Stimulated activated CD4-positive, alpha-beta T cell treated with anti-CD3 and anti-CD28 coated beads, Interleukin-2, amount 100 ng/mL, for 48 hours (primary cell): ENCODE results near the gene CDH4.

Experiments
- DNase-seq, 2 donors: peaks; one replicate each; pipeline ENCODE4 v3.0.0-alpha.2; 2020

CDH4 gene

DNA sequence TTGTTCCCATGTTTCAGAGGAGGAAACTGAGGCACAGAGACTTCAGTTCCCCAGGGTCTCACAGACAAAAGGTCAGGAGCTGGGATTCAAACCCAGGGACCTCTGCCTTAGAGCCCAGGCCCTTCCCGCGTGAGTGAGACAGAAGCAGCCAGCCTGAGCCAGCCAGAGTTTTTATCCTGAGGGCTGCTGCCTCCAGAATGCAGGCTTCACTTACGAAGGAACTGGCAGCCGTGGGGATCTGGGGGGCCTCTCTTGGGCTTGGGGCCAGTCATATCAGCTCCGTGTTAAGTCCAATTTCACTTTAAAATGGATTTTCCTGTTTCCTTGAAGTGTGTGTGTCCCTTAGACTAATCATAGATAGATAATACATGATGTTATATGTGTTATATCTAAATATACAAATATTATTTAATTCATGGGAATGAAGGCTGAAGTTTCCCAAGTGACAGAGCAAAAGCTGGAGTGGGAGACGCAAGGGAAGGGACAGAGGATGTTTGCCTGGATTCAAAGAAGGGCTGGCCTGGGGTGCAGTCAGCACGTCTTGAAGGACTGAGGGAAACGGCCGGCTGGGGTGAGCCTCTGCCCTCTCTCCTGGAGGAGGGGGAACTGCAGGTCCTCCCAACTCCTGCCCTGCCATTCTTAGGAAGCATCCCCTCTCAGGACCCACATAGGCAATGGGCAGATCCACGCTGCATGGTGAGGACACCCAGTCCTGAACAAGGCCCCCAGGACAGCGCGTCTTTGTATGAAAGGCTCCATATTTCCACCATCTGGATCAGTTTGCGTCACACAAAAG, 320.1 kb downstream of the CDH4 start:
- no peak for DNase-seq

DNA sequence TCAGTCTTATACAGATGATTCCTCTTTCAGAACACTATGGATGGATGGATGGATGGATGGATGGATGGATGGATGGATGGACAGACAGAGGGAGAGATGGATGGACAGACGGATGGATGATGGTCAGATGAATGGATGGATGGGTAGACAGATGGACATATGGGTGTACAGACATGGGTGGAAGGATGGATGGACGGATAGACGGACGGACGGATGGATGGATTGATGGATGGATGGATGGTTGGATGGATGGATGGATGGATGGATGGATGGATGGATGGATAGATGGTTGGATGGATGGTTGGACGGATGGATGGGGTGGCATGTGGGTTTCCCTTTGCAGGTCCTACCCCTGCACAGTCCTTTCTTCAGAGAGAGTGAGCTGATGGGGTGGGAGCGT, 320.7 kb downstream of the CDH4 start:
- DNase-seq = no peak

DNA sequence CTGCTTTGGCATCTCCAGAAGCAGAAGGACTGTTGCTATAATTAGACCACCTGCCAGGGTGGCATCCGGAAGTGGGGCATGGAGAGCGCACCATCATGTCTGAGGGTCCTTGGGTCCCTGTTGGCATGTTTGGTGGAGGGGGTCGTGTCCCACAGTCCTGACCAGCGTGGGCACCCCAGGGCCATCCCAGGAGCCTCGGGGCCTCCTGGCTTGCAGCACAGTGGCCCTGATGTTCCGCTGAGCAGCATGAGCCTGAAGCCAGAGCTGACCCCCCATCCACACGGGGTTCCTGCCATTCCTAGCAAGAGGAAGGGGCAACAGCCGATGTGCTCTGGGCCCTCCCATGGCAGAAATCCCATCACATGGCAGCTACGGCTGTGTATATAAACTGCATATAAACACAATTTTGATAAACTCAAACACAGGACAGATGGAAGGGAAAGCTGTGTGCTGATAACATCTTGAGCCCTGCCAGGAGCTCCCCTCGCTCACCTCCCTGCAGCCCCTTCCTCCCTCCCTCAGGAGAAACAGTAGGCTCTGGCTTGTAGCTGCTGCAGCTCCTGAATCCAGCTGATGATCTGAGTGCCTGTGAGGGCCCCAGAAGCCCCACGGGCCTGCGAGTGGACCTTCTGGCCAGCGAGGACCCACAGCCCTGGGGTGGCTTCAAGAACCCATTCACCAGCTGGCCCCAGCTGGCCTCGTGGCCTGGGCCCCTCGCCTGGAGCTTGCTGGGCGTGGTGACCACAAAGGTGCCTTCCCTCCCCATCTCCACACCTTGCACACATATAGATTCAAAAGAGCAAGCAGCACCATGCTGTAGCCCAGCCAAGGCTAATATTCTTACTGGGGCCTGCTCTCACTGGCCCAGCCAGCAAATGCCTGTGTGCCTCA, 321.6 kb downstream of the CDH4 start:
- DNase-seq = no peak

DNA sequence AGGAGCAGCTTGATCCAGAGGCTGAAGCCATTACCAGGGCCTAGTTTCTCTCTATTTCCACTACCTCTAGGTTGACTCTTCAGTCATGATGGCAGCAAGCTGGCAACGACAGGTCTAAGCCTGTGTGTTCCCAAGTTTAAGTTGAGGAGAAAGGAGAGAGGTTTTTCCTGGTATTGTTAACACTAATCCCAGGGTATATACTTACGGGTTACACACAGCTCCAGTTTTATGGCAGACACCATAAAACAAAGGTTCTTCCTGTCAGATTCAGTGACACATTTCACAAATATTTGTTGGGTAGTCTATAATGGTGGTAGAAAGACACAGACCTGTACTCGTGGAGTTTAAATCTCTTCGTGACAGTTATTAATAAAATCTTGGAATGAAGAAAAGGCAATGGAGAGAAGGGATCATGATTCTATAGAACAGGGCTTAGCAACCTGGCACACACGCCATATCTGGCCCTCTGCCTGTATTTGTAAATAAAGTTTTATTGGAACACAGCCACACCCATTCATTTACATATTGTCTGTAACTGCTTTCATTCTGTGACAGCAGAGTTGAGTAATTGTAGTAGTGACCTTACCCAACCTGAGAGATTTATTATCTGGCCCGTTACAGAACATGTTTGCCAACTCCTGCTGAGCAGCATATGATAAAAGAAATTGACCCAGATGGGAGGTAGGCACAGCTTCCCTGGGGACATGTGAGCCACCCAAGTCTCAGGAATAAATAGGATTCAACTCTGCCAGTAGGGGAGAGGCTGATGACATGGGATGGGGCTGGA, 323.3 kb downstream of the CDH4 start:
- no peak for DNase-seq

DNA sequence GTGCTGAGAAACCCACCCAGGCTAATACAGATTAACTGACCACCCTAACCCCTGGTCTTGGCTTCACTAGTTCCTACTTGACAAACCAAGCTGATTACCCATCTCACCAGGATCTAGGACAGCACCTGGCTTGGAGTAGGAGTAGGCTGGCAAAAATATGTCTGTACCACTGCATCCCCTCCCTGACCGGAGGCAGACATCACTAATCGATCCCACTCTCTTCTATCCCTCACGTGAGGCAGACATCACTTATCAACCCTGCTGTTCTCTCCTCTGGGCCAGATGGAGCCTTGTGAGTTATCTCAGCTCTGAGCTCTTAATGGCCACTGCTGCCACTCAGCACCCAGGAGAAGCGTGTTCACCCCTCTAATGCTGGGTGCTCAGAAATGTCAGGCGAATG, 324.3 kb downstream of the CDH4 start:
- no peak for DNase-seq

DNA sequence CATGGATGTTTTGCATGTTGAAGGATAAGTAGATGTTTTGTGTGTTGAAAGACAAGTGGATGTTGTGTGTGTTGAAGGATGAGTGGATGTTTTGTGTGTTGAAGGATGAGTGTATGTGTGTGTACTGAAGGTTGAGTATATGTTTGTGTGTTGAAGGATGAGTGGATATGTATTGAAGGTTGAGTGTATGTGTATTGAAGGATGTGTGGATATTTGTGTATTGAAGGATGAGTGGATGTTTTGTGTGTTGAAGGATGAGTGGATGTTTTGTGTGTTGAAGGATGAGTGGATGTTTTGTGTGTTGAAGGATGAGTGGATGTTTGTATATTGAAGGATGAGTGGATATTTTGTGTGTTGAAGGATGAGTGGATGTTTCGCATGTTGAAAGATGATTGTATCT, 325.0 kb downstream of the CDH4 start:
- DNase-seq = no peak

DNA sequence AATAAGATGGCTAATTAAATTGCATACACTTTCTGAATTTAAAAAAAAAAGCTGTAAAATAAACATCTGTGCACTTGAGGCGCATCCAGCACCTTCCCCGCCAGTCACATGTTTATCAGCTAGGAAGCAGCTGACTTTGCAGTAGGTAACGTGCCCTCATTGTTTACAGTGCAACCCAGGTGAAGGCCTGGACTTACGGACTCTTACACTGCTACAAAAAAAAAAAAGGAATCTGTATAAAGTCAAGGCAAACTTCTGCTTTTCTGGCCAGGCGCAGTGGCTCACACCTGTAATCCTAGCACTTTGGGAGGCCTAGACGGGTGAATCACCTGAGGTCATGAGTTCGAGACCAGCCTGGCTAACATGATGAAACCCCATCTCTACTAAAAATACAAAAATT, 327.8 kb downstream of the CDH4 start:
- no peak for DNase-seq

DNA sequence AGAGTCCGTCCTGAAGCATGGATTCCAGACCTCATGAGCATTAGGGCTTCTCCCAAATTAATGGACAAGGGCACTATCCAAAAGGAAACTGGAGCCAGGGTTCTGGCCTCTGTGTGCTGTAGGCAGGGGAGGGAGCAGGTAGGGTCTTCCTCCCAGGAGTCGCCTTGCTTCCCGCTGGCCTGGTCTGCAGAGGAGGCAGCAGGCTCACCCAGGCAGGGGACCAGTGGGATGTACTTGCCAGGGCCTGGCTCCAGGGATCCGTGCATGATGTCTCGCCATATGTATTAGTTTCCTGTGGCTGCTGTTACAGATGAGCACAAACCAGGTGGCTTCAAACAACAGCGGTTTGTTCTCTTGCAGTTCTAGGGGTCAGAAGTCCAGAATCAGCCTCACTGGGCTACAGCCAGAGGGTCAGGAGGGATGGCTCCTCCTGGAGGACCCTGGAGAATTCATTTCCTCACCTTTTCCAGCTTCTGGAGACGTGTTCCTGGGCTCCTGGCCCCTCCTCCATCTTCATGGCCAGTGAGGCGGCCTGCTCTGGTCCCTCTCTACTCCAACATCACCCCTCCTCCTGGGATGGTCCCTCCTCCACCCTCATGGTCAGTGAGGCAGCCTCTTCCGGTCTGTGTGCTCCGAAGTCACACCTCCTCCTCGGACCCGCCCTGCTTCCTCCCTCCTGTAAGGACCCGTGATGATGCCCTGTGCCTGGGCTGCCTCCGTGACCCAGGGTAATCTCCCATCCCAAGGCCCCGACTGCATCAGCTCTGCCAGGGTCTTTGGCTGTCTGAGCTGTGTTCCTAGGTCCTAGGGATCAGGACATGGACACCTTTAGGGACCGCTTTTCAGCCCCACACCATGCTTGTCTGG, 329.1 kb downstream of the CDH4 start:
- DNase-seq = no peak

DNA sequence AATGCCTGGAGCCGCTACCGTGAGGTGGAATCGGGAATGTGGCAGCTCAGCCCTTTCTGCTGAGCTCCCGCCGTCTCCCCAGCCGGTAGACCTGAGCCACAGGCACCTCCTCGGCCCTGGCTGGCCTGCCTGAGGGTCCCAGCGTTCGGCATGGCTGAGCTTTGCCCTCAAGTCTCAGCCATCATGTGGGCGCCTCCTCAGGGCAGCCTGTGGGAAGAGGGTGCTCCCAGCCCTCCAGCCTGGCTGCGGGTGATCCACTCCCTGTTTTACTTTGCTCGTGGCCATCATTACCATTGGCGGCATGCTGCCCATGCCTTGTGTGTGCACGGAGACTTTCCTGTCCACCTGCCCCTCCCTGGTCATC, 329.7 kb downstream of the CDH4 start:
- DNase-seq = no peak

DNA sequence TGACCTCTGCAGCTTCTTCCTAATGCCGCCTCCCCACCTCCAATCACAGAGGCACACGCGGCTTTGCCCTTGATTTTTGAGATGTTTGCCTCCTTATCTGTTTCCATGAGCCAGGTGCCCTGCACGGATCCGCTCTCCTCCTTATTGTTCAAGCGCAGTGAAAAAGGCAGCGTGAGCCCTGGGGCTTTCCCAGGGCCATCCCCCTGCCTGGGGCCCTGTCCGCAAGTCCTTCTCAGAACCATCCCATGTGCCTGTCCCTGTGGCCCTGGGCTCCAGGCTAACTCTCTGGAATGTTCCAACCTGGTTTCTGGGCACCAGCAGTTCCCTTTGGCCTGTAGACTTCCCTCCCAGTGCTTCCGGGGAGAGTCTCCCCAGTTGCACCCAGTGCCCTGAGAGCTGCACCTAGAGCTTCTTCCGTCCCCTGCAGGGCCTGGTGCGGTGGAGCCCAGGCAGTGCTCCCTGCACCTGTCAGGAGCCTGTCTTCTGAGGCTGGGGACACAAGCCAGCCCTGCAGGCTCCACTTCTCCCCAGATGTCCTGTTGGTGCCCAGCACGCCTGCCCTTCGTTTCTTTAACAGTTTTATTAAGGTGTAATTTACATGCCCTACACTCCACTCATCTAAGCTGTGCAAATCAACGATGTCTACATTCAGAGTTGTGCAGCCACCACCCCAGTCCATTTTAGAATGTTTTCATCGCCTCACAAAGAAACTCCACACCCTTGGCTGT, 330.3 kb downstream of the CDH4 start:
- no peak for DNase-seq

DNA sequence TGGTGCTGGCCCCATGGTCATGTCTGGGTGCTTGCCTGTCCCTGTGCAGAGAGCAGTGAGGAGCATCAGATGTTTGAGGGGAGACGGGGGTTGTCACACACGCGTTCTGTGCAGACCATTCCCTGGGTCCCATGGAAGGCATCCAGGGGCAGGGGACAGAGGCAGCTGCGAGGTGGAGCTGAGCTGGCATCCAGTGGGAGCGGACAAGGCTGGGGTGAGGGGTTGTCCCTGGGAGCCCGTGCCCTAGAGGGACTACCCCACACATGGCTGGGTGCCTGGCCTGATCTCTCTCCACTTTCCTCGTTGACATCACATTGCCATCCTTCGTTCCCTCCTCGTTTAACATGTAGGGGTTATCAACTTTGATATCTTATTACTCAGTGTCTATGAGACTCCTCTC, 331.3 kb downstream of the CDH4 start:
- DNase-seq = no peak

DNA sequence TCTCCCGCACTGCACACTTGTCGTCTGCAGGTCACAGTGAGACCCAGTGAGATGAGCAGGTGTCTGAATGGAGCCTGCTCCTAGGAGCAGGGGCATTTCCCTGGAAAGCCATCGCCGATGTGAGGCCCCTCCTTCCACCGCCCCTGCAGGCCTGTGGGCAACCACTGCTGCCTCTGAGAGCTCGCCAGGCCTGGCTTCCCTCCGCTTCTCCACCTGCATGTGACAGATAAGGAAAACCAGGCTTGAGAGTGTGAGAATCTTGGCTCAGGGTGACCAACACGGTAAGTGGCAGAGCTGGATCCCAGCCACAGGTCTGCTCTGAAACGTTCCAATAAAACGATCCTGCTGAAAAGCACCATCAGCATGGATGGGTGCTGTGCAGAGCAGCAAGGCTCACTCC, 332.8 kb downstream of the CDH4 start:
- no peak for DNase-seq

DNA sequence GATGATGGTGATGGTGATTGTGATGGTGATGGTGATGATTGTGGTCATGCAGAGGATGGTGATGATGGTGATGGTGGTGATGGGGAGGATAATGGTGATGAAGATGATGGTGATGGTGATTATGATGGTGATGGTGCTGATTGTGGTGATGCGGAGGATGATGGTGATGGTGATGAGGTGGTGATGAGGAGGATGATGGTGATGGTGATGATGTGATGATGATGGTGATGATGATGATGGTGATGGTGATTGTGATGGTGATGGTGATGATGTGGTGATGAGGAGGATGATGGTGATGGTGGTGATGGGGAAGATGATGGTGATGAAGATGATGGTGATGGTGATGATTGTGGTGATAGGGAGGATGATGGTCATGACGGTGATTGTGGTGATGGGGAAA, 333.7 kb downstream of the CDH4 start:
- no peak for DNase-seq

DNA sequence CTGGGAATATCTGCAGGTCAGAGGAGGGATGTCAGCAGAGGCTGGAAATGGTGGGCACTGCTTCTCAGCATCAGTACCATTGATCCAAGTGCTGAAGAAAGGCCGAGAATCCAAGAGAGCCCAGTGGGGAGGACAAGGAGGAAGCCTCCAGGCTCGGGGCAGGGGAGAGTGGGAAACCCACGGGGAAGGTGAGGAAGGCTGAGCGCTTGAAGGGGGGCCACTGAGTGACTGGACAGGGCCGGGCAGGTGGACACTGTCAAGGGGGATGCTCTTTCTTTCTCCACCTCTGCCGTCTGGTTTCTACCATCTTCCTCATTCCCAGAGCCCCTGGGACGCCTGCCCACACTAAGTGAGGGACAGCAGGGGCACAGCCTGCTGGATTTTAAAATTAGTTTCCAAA, 335.0 kb downstream of the CDH4 start:
- DNase-seq = no peak

DNA sequence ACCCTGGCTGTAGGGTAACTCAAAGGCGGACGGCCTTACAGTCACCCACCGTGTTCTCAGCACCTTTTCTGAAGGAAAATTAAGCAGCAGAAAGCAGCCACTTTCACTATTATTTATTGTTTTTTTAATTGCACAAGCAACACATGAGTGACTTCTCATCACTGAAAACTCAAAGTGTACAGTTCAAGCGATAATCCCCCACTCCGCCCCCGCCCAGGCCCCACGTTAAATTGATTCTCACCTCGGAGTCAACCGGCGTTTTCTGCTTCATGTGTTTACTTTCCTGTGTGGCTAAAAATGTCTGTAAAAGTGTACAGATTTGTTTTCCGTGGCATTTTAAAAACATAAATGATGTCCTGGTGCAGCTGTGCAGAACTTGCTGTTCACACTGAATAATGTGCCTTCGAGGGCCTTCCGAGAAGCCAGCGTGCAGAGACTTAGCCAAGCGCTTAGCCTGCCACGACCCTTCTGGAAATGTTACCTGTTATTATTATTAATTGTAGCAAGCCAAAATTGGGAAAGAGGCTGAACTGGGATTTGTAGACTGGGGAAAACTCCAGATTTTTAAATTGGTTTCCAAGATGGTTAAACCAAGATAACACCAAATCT, 335.7 kb downstream of the CDH4 start:
- no peak for DNase-seq

DNA sequence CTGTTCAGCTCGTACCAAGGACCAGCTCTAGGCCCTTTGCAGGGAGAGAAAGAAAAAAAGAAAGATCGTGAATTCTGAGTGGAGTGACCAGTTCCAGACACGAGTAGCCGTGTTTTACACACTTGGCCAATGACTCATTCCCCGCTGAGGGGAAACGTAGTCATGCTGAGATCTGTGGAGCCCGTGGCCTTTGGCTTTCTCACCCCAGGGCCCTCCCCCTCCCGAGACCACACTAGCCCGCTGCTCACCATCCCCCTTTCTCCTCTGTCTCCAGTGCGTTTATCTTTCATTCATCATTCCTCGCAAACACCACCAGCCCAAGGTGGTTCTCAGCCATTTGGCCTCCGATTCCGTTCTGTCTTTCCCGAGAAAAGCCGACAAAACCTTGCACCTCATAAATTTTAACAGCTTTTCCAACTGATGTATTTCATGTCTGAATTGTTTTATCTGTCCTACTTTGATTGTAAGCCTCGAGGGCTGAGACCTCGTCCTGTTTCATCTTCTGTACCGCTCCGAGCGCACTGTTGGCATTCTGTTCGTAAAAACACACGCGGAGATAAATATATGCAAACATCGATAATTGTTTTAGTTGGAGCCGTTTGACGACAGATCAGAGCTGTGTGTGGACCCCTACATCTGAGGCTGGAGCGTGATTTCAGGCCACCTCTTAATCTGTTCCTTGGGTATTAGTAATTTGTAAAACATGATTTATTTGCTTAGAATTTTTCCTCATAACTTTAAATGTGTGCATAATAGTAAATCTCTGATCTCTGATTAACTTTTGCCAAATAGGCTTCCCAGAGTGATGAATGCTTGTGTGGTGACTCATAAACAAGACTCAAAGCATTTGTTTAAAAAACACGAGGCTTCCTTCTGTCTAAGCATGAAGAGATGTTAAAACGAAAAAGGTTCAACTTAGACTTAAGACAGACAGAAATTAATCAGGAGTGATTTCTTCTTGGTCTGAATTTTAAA, 336.6 kb downstream of the CDH4 start:
- DNase-seq = no peak

DNA sequence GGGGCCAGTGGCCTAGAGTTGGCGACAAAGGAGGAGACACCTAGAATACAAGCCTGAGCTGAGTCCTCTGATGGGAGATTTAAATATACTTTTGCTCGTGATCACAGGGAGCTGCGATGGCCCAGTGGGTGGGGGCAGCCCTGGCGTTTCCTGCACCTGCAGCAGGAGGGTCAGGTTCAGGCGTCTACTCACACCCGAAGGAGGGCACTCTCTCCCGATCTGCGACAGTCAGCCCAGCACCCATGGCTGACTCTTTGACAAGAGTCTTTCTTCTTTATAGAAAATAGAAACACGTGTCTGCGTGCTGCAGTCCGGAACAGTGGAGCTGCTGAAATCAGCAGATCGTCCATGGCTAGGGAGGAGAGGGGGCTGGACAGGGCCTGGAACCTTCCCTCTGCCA, 338.2 kb downstream of the CDH4 start:
- DNase-seq = no peak

DNA sequence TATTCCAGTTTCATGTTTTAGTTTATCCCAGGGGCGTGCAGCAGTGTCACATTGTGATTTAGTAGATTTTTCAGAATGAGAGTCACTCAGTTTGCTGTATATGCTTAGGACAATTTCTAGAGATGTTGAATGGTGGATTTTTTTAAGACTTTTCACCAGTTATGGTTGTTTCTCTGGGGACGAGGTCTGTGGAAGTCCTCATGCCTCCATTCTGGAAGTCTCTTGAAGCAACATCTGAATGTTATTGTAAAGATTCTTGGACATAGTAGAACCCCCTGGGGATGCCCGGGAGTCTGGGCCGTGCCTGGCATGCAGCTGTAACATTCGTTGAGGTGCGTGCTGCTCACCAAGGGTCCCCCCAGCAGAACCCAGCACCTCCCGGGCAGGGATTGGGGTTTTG, 341.5 kb downstream of the CDH4 start:
- DNase-seq = no peak

DNA sequence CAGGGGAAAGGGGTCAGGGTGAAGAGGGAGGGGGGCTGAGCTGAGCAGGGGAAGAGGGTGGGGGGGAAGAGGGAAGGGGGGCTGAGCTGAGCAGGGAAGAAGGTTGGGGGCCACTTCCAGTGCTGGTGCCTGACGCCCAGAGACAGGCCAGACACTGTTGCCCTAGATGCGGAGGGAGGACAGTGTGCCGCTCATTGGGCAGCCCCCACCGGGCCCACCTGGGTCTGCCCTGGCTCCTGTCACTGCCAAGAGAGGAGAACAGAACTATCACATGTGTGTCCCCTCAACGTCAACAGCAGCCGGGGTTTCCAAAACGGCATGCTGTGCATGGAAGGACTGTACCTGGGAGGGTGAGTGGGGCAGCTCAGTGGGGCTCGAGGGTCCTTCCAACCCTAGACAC, 342.1 kb downstream of the CDH4 start:
- DNase-seq = no peak

DNA sequence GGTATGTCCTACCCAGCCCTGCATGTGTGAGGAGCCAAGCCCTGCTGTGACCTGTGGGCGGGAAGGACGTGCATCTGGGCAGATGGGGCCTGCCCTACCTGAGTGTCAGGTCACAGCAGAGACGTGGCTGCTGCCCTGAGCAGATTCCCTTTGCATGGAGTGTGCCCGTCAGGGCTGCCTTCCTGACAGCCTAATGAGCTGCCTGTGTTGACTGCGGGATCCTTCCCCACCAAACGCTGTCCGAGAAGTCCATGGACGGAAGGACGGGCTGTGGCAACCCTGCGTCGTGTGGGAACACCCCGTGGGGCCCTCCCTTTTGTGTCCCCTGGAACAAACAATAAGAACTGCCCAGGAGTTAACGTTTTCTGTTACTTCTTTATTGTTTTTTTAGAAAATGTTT, 343.2 kb downstream of the CDH4 start:
- DNase-seq = no peak
